Esophagus muscularis mucosa (tissue), 4 donors: Measurements from ENCODE around the gene LRP2. TPM values are rescaled to one million over a fixed set of nuclear protein-coding genes. Genes with fewer than 3 reads are reported as not detected.

Source experiments
- DNase-seq: peaks from one replicate; pipeline ENCODE4 v3.0.0-alpha.2; 2017; ENCODE audit errors: extremely low spot score
- H3K27ac ChIP-seq, 4 donors: fragments of 200-600 bp; sonication (generic); replicated peaks in 1 of 4; 1 replicate in 3 of 4; 2 replicates in 1 of 4; pipeline ENCODE4 v1.5.1; 2016 to 2019; ENCODE audit warnings: mild to moderate bottlenecking in 1 of 4
- H3K27me3 ChIP-seq, 4 donors: fragments of 200-600 bp; sonication (generic); one replicate each; pipeline versions ENCODE4 v1.5.1 to v1.6.0; 2016 to 2019
- H3K36me3 ChIP-seq, 4 donors: fragments of 200-600 bp; sonication (generic); one replicate each; pipeline ENCODE4 v1.5.1; 2016 to 2019
- H3K4me1 ChIP-seq, 4 donors: fragments of 200-600 bp; sonication (generic); one replicate each; pipeline ENCODE4 v1.5.1; 2016 to 2019
- H3K4me3 ChIP-seq, 4 donors: fragments of 200-600 bp; sonication (generic); 1 replicate in 2 of 4; 2 replicates in 2 of 4; pipeline ENCODE4 v1.5.1; 2016 to 2019; ENCODE audit warnings: mild to moderate bottlenecking in 4 of 4, moderate library complexity in 1 of 4
- H3K9me3 ChIP-seq, 4 donors: fragments of 200-600 bp; sonication (generic); 1 replicate in 3 of 4; 2 replicates in 1 of 4; pipeline ENCODE4 v1.5.1; 2016 to 2019
- CTCF ChIP-seq, 3 experiments: fragments of 200-600 bp in 2 of 3; fragments of 450-650 bp in 1 of 3; sonication (generic) in 2 of 3; IDR thresholded peaks; one replicate each; pipeline ENCODE4 v1.5.1; 2017 to 2019; ENCODE audit warnings: antibody characterized with exemption in 3 of 3, mild to moderate bottlenecking in 2 of 3, moderate library complexity in 1 of 3
- EP300 ChIP-seq: sonication (generic); formaldehyde crosslinking; IDR thresholded peaks from one replicate; pipeline ENCODE4 v1.6.1; 2017; ENCODE audit warnings: antibody characterized with exemption
- POLR2A ChIP-seq: fragments of 450-650 bp; IDR thresholded peaks from one replicate; pipeline ENCODE4 v1.6.1; 2017; ENCODE audit warnings: antibody characterized with exemption, moderate library complexity, mild to moderate bottlenecking, low read depth
- POLR2AphosphoS5 ChIP-seq, 2 donors: sonication (generic); formaldehyde crosslinking; IDR thresholded peaks; one replicate each; pipeline ENCODE4 v1.6.1; 2017; ENCODE audit warnings: antibody characterized with exemption in 2 of 2
- WGBS: methylation state at CpG from one replicate; pipeline ENCODE4 v1.1.5; 2018; 5-methylcytosine and 5-hydroxymethylcytosine counted together
- intact Hi-C: fragments of 100-400 bp; cut with DNase I; formaldehyde crosslinking; loops from one replicate; pipeline ENCODE4 v1.15.1; 2023
- total RNA-seq, 4 donors: library from RNA; depleted of rRNA; stranded (reverse); fragments of >200 nt; gene quantifications; one replicate each; pipeline versions ENCODE4 v1.1.0 to v1.2.1, GENCODE V29; 2016

Gene LRP2
- total RNA-seq, 4 donors from 2014 or later: not detected

DNA sequence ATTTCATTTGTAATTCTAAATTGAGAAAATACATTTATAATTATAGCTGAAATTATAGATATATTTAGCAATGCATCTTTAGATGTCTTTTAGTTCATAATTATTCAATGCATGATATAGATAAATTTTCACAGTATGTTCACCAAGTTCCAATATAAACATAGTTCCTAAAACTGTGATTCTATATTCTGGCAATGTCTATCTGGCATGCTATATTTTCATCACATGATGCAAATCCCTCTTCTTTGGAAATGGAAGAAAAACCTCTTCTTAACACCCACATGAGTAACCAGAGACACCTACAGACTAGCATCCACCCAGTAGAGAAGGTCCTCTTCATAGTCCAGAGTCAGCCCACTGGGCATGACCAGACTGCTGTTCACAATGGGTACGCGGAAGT is 157.2 kb downstream of the LRP2 start:
- TF ChIP-seq POLR2AphosphoS5 (IDR thresholded peaks at IDR 0.05) (no peak), CTCF (IDR thresholded peaks at IDR 0.05) (no peak), POLR2A (no peak), EP300 (no peak)
- intact Hi-C loops: no loop called here
- no peaks in the 10 kb centered on the region for H3K27me3 ChIP-seq
- no peak overlapping the region for H3K27ac ChIP-seq
- H3K36me3 ChIP-seq: no peaks in the 10 kb centered on the region
- WGBS: 96% methylated on average over 2 of the region's 2 CpGs
- no peaks in the 10 kb centered on the region for H3K4me1 ChIP-seq
- H3K4me3 ChIP-seq: no peak overlapping the region
- H3K9me3 ChIP-seq: no peaks in the 10 kb centered on the region
- DNase-seq: no peak

DNA sequence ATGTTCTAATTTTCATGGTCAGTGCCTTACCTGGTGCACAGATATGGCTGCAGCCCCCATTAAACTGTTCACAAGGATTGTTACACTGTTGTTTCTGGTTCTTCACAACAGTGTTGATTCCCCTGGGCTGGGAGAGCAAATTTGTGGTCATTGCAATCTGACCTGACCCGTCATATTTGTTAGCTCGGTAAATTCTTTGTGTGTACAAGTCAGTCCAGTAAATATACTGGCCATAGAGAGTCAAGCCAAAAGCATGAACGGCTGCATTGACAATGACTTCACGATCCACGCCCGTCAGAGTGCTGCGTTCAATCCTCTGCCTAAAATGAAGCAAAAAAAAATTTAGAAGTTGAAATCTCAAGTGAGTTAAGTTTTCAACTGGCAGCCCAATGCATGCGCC is 158.4 kb downstream of the LRP2 start:
- H3K27ac ChIP-seq: no peak overlapping the region
- H3K4me3 ChIP-seq: no peak overlapping the region
- DNase-seq: no peak
- TF ChIP-seq POLR2AphosphoS5 (IDR thresholded peaks at IDR 0.05) (no peak), POLR2A (no peak), EP300 (no peak), CTCF (IDR thresholded peaks at IDR 0.05) (no peak)
- H3K9me3 ChIP-seq: no peaks in the 10 kb centered on the region
- WGBS: 90% methylated on average over 8 of the region's 8 CpGs
- no peaks in the 10 kb centered on the region for H3K4me1 ChIP-seq
- intact Hi-C loops: no loop called here
- no peaks in the 10 kb centered on the region for H3K27me3 ChIP-seq
- H3K36me3 ChIP-seq: no peaks in the 10 kb centered on the region

- 93% methylated on average over 3 of the region's 3 CpGs for WGBS
- no peaks in the 10 kb centered on the region for H3K9me3 ChIP-seq
- DNase-seq: no peak
Observed at GRCh38 chr2:169200756-169201155, 161.6 kb downstream of the LRP2 start.

DNA sequence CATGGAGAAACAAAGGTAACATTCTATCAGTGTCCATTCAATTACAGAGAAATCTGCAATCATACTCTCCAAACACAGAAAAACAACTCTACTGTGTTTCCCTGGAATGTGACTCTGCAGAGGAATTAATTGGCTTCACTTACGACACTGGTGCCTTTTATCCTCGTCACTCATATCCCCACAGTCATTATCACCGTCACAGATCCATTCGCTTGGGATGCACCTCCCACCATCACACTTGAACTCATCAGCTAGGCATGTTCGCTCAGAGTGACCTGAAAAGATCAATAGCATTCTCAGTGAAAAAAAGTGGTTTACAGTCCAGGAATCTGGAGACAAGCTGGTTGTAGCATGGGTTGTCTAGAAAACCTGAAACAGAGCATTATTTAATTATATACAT is 168.7 kb downstream of the LRP2 start:
- WGBS: 77% methylated on average over 5 of the region's 5 CpGs

More at GRCh38 chr2:169200756-169201155, 161.6 kb downstream of the LRP2 start:
- Histone ChIP-seq H3K27ac (no peak overlapping the region), H3K4me1 (no peaks in the 10 kb centered on the region), H3K27me3 (no peaks in the 10 kb centered on the region), H3K4me3 (no peak overlapping the region), H3K36me3 (no peaks in the 10 kb centered on the region)
- intact Hi-C loops: no loop called here
- TF ChIP-seq POLR2AphosphoS5 (IDR thresholded peaks at IDR 0.05) (no peak), CTCF (IDR thresholded peaks at IDR 0.05) (no peak), POLR2A (no peak), EP300 (no peak)

More for the DNA sequence above, 168.7 kb downstream of the LRP2 start:
- no peak for DNase-seq
- H3K4me1 ChIP-seq: no peaks in the 10 kb centered on the region
- no peaks in the 10 kb centered on the region for H3K9me3 ChIP-seq
- no peaks in the 10 kb centered on the region for H3K27me3 ChIP-seq
- no peak overlapping the region for H3K27ac ChIP-seq
- no peak overlapping the region for H3K4me3 ChIP-seq
- TF ChIP-seq POLR2A: no peak
- no peak for TF ChIP-seq EP300
- TF ChIP-seq CTCF (IDR thresholded peaks at IDR 0.05): no peak
- TF ChIP-seq POLR2AphosphoS5 (IDR thresholded peaks at IDR 0.05): no peak
- H3K36me3 ChIP-seq: no peaks in the 10 kb centered on the region
- intact Hi-C loops: no loop called here
